GM21786 (cell line): Measurements from ENCODE around the gene EMILIN3.

Source experiments
- ATAC-seq: cut with Tn5 transposase; IDR thresholded peaks from one replicate; pipeline ENCODE4 v1.9.1; 2021; ENCODE audit not compliant: unreplicated experiment

Gene EMILIN3

DNA sequence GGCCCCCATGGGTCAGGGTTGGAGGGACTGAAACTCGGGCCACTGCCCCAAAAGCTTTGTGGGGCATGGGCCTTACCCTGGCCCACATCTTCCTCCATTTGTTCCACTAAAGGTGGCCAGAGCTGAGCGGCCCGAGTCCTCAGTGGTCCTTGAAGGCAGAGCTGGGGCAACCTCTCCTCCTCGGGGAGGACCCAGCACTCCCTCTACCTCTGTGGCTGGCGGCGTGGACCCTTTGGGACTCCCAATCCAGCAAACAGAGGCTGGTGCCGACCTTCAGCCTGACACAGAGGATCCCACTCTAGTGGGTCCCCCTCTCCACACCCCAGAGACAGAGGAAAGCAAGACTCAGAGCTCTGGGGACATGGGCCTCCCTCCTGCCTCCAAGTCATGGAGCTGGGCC is 16.7 kb downstream of the EMILIN3 start:
- no peak for ATAC-seq

DNA sequence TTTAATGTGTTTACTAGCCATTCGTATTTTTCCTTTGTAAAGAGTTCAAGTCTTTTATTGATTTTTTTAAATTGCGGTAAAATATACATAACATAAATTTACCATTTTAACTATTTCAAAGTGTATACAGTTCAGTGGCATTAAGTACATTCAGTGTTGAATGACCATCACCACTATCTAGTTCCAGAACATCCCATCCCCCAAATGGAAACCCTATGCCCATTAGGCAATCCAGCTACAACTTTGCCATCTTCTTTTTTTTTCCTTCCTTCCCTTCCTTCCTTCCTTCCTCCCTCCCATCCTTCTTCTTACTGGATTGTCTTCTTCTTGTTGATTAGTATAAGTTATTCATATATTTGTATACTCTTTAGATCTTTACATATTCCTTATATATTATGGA is 17.4 kb downstream of the EMILIN3 start:
- ATAC-seq = no peak

DNA sequence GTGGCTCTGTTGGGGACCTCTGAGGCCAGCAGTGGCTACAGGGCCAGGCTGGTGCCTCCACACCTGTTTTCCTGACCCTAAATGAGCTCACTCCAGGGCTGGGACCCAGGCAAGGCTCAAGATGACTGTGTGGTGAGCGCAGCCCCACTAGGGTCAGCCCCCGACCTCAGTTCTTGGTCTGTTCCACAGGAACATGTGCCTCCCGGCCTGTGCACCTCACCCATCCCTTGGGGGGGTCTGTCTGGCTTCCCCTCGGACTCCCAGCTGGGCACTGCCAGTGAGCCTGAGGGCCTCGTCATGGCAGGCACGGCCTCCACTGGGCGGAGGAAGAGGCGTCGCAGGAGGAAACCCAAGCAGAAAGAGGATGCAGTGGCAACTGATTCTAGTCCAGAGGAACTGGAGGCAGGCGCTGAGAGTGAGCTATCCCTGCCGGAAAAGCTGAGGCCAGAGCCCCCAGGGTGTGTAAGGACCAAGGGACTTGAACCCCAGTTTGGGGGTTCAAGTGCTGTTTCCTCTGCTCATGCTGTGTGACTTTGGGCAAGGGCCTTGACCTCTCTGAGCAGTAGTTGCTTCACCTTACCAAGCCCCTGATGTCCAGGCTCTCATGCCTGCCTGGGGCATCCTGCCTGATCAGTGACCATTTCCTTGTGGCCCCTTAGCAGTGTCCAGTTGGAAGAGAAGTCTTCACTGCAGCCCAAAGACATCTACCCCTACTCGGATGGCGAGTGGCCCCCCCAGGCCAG is 18.0 kb downstream of the EMILIN3 start:
- no peak for ATAC-seq

DNA sequence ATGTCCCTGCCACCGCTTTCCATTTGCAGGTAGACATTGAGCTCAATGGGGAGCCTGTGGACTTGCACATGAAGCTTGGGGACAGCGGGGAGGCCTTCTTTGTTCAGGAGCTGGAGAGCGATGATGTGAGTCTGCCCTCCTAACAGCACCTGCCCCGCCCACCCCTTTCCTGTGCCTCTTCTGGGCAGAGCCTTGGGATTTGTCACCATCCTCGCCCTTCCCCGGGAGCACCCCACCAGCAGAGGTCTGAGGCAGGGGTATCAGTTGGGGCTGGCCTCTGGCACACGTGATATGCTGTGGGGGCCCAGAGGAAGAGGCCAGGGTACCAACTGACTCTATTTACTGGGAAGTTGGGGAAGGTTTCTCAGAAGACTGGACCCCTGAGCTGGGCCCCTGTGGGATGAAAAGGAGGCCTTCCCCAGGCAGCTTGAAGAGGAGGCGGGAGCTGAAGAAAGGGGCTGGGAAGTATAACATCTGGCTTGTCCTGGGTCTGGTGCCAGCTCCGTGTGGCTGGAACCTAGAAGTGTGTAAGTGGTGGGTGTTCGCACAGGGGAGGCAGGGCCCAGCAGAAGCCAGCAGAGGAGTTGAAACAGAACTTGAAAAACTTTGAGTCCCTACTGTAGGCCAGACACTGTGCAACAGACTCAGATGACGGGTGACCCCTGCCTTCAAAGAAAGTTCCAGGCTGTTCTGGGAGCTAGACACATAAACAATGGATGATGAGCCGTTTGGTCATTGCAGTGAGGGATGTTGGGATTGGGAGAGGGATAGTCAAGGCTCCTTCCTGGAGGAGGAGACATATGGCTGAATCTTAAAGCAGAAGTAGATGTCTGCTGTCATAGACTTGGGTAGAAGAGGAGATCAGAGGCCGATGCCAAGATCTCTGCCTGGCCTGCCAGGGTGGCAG is 18.8 kb downstream of the EMILIN3 start:
- no peak for ATAC-seq

- ATAC-seq = no peak
Measured at GRCh38 chr20:41345729-41346067, 20.9 kb downstream of the EMILIN3 start.

- no peak for ATAC-seq
Measured at GRCh38 chr20:41344938-41345728, 21.5 kb downstream of the EMILIN3 start.

DNA sequence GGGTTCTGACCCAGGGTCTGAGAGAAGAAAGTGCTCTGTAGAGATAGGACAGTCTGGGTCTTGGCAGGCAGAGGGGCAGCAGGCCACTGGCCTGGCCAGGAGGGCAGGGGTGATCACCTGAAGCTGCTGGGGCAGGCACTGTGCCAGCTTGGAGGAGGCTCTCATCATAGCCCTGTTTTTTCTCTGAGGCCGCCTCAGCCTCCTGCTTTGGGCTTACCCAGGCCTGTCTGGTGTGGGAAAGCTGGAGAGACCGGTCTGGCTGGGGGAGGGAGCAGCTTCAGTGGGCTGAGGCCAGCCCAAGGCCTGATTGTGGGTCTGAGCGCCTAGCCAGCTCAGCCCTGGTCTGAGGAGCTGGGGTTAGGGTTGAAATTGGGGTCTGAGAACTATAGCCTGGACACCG is 22.1 kb downstream of the EMILIN3 start:
- ATAC-seq = no peak

DNA sequence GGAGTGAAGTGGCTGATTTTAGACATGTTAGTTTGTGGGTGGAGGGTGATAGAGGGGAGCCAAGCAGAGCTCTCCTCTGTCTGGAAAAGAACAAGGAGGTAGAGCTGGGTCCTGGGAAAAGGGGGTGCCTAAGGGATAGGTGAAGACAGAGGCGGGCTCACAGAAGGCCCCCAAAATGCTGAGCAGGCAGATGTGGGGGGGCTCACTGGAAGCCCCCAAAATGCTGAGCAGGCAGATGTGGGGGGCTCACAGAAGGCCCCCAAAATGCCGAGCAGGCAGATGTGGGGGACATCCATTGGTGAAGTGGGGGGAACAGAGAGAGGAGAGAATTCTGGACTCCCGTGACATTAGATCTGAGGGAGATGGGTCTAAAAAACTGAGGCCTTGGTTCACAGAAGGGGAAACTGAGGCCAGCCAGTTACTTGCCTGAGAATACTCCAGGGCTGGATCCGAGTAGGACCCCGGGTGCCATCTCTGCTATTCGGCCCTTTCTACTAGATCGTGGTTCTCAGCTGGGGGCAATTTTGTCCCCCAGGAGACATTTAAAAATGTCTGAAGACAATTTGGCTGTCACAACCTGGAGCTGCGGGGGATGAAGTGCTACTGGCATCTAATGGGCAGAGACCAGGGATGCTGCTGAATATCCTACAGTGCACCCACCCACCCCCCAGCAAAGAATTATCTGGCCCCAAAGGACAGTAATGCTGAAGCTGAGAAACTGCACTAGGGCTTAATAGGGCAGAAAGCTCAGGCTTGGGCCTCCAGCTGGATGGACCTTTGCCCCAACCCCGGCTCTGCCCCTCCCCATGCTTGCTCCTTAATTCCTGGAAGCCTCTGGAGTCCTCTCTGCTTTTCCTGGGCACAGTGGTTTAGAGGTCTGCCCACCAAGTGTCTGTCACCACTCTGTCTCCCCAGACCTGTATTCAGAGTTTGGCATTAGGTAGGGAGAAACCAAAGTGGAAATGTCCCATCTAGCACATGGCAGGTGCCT is 23.8 kb downstream of the EMILIN3 start:
- ATAC-seq = no peak

GRCh38 chr20:41340327-41341055 is 26.1 kb downstream of the EMILIN3 start, which contains the start of gene LPIN3:
Gene LPIN3 (plus strand): TSS chr20:41340821. CDS start chr20:41345804, 4,983 bp downstream.
- no peak for ATAC-seq

DNA sequence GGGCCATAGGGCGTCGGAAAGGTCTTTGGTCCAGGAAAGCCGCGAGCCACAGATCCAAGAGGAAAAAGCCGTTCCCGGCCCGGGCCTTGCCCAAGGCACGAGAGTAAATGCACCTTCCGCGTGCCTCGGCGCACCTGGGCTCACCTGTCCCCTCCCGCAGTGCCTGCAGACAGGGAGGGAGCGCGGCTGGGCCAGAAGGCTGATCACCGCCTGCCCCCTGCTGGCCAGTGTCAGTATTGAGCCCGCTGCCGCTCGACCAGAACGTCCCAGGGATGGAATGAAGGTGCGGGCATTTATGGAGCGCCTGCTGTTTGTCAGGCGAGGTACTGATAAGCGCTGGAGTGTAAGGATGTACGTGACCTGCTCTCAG is 26.7 kb downstream of the EMILIN3 start:
- ATAC-seq = peak; percentile 64

DNA sequence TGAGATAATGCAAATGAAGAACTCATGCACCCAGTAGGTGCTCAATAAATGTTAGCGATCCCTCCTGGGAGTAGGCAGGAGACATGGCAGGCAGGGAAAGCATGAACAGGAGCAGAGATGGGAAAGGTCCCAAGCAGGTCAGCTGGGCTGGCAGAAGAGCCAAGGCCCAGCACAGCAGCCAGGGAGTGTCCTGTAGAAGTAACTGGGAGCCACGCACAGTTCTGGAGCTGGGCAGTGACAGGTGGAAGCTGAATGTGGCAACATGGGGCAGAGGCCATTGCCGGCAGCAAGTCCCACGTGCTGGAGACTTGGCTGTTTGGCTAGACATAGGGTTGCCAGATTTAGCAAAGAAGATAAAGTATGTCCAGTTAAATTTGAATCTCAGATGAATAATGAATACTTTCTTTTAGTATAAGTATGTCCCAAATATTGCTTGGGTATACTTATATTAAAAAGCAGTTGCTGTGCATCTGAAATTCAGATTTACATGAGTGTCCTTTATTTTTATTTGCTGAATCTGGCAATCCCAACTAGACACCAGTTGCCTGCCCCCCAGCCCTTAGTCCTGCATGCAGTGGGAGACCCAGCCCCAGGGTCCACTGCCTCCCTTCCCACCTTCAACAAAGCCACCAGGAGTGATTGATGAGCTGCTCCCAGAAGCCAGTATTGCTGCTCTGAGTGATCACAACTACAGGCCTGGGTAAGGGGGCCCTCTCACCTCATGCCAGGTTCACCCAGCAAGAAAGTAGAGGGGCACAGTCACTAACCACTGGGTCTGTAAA is 29.7 kb downstream of the EMILIN3 start:
- ATAC-seq = no peak

DNA sequence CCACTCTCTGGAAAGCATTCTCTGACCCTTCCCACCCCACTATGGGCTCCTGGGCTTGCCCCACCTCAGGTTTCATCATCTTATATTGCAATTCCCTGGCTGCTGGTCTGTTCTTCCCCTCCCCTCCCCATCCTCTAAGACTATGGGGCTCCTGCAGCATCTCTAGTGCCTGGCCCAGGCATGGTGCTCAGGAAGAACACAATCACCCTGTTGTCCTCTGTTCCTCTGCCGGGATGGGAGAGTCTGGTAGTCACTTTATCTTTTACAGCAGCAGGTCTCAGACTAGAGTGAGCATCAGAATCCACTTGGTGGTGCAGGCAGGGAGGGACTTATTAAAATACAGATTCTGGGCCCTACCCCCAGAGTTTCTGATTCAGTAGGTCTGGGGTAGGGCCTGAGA is 31.0 kb downstream of the EMILIN3 start:
- no peak for ATAC-seq

DNA sequence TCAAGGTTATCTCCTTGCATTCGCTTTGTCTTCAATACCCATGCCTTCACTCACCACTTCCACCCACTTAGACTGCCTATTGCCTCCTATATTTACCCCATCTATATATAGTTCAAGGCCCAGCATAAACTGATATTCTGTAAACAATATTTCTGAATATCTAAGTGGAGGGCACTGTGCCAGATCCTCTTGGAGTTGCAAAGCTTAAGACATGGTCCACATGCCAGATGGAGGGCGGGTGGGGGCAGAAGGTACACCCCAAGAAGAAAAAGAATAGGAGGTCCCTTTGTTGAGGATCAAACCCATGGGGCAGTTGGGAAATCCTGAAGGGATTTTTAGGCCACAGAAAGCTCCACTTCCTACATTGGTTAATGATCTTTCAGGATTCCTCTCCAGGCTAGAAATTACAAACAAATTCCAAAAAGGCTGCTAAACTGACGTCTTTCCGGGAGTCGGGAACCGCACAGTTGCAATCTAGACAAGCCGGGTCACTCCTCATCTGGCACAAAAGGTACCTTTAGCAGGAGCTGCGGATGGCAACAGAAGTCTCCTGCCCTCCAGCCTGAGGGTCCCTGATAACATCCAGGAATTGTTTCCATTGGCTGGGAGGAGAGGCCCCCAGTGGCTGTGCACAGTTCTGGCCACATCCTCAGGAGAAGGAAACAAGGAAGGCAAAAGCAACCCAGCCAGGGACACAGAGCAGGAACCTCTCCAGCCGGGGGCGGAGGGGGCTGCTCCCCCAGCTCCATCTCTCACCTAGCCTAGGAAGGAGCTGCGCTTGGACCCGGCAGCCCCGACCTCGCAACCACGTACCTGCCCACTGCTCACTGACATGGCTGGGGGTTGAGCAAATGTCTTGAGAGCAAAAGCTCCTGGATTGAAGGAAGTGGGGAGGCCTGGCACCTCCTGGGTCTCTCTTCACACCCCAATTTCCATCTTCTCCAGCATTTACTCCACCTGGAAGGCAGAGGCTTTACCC is 31.9 kb downstream of the EMILIN3 start:
- ATAC-seq = no peak

- no peak for ATAC-seq
Measured at GRCh38 chr20:41334036-41334435, 32.6 kb downstream of the EMILIN3 start.

DNA sequence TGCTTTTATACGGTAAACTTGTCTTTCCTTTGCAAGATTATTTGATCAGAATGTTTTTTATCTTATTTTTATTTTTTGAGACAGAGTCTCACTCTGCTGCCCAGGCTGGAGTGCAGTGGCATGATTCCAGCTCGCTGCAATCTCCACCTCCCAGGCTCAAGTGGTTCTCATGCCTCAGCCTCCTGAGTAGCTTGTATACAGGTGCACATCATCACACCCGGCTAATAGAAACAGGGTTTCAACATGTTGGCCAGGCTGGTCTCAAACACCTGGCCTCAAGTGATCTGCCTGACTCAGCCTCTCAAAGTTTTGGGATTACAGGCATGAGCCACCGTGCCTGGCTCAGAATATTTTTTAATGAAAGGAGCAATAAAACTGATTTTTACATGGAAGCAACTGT is 34.9 kb downstream of the EMILIN3 start:
- no peak for ATAC-seq

GRCh38 chr20:41330941-41331340 is 35.7 kb downstream of the EMILIN3 start:
- ATAC-seq = no peak

- no peak for ATAC-seq
Measured at GRCh38 chr20:41330343-41330720, 36.3 kb downstream of the EMILIN3 start.
